Smooth muscle cell of the brain vasculature (primary cell): ENCODE results near the gene NEK8.

Experiments used
- DNase-seq: peaks from one replicate; pipeline ENCODE4 v3.0.0-alpha.2; 2012; ENCODE audit warnings: low read depth, low spot score

Gene NEK8

GRCh38 chr17:28744972-28745785 is 16.6 kb downstream of the NEK8 start:
- DNase-seq, result peak; percentile 66

GRCh38 chr17:28745786-28746411 is 17.3 kb downstream of the NEK8 start:
- no peak for DNase-seq

GRCh38 chr17:28746611-28747050 is 18.0 kb downstream of the NEK8 start:
- DNase-seq, result no peak

GRCh38 chr17:28747051-28747691 is 18.6 kb downstream of the NEK8 start:
- DNase-seq, result no peak

GRCh38 chr17:28747801-28748750 is 19.5 kb downstream of the NEK8 start:
- no peak for DNase-seq

- DNase-seq, result no peak
Observed at GRCh38 chr17:28748852-28749515, 20.4 kb downstream of the NEK8 start.

GRCh38 chr17:28749516-28750177 is 21.1 kb downstream of the NEK8 start:
- DNase-seq, result no peak

- DNase-seq, result peak; percentile 85
Observed at GRCh38 chr17:28750178-28751047, 21.8 kb downstream of the NEK8 start.

GRCh38 chr17:28751600-28752366 is 23.2 kb downstream of the NEK8 start:
- DNase-seq, result no peak

- no peak for DNase-seq
Observed at GRCh38 chr17:28755486-28755885, 26.9 kb downstream of the NEK8 start.

GRCh38 chr17:28756049-28756804 is 27.6 kb downstream of the NEK8 start:
- no peak for DNase-seq

GRCh38 chr17:28758411-28759121 is 30.0 kb downstream of the NEK8 start:
- DNase-seq, result no peak

GRCh38 chr17:28759256-28759865 is 30.8 kb downstream of the NEK8 start:
- no peak for DNase-seq

GRCh38 chr17:28760601-28761562 is 32.3 kb downstream of the NEK8 start:
- no peak for DNase-seq

GRCh38 chr17:28763137-28763799 is 34.7 kb downstream of the NEK8 start:
- no peak for DNase-seq
